Measurements from ENCODE around the gene KCNA10.

DNA sequence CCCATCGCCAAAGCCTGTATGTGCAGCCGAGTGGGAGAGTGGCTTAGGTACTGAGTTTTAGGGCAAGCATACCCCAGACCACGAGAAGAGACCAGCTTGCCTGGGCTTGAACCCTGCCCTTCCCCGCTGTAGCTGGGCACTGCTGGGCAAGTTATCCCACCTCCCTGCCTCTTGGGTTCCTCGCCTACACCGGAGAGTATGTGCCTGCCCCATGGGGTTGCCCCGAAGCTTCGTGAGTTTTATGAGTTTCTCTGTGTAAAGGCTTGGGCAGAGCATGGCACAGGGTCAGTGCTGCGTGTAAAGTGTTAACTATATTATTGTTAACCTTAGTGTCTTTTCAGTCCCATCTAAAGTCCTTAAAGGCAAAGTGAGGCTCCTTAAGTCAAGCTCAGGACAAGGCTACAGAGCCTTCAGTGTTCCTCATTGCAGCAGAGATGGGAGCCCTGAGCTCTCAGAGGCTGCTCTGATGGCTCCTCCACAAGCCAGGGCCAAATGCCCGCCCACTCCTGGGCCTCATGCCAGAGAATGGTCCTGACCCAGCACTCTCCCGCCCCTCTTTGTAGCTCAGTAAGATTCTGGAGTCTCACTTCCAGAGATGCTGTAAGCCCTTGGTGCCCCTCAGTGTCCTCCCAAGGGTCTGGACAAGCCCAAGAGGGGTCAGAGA, 37.0 kb upstream of the KCNA10 start:
- TF ChIP-seq, protein P1, sequence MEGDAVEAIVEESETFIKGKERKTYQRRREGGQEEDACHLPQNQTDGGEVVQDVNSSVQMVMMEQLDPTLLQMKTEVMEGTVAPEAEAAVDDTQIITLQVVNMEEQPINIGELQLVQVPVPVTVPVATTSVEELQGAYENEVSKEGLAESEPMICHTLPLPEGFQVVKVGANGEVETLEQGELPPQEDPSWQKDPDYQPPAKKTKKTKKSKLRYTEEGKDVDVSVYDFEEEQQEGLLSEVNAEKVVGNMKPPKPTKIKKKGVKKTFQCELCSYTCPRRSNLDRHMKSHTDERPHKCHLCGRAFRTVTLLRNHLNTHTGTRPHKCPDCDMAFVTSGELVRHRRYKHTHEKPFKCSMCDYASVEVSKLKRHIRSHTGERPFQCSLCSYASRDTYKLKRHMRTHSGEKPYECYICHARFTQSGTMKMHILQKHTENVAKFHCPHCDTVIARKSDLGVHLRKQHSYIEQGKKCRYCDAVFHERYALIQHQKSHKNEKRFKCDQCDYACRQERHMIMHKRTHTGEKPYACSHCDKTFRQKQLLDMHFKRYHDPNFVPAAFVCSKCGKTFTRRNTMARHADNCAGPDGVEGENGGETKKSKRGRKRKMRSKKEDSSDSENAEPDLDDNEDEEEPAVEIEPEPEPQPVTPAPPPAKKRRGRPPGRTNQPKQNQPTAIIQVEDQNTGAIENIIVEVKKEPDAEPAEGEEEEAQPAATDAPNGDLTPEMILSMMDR (IDR thresholded peaks at IDR 0.05), result no peak
- TF ChIP-seq POLR2A (IDR thresholded peaks at IDR 0.05), result no peak

Data from right lobe of liver (tissue), 4 donors.